Measurements from ENCODE around the gene PTH1R. TPM values are rescaled to one million over a fixed set of nuclear protein-coding genes. Genes with fewer than 3 reads are reported as not detected.

Gene PTH1R
- polyA plus RNA-seq, 1 of the 3 experiments (the other 2 are of a cell fraction), result 0.07 TPM

GRCh38 chr3:46907271-46907670, 29.8 kb downstream of the PTH1R start:
- no peaks in the 10 kb centered on the region for H4K20me1 ChIP-seq (ENCODE audit: insufficient read depth)
- H3K4me3 ChIP-seq (ENCODE audit: low read depth in 2 of 2, low read length in 1 of 2), result no peak overlapping the region
- no peak overlapping the region for H3K4me2 ChIP-seq
- no peak for DNase-seq
- ChIA-PET CTCF (interaction anchor here (1.2 to 31.0 kb wide), 3 partner anchors 12 to 34 kb away, joined by 4 to 480 read pairs (median 5); partner anchors contain the start of gene PTH1R), POLR2A (no interaction called here)
- H3F3A ChIP-seq (replicated peaks; ENCODE audit: insufficient read depth), result no peaks in the 10 kb centered on the region
- TF ChIP-seq MEF2A (IDR thresholded peaks at IDR 0.05; ENCODE audit: borderline replicate concordance, low read depth), result no peak
- no peak for TF ChIP-seq CTCF (IDR thresholded peaks at IDR 0.05)
- no peak for TF ChIP-seq FOXM1 (IDR thresholded peaks at IDR 0.05; ENCODE audit: low read depth)
- TF ChIP-seq USF1 (IDR thresholded peaks at IDR 0.05; ENCODE audit: borderline replicate concordance, low read depth), result no peak
- TF ChIP-seq TCF12 (IDR thresholded peaks at IDR 0.05), result no peak
- no peak for TF ChIP-seq FOSL2 (IDR thresholded peaks at IDR 0.05; ENCODE audit: borderline replicate concordance, low read depth)
- no peak for TF ChIP-seq CHD2 (IDR thresholded peaks at IDR 0.05; ENCODE audit: low read length, partially characterized antibody)
- no peak for TF ChIP-seq ZBTB33 (IDR thresholded peaks at IDR 0.05; ENCODE audit: borderline replicate concordance, low read depth)
- no peak for TF ChIP-seq NFIC (IDR thresholded peaks at IDR 0.05; ENCODE audit: borderline replicate concordance)
- no peak for TF ChIP-seq MAX (IDR thresholded peaks at IDR 0.05; ENCODE audit: low read depth)
- no peak for TF ChIP-seq ELF1 (IDR thresholded peaks at IDR 0.05)
- TF ChIP-seq YY1 (IDR thresholded peaks at IDR 0.05; ENCODE audit: low read depth), result no peak
- no peak for TF ChIP-seq GABPA (IDR thresholded peaks at IDR 0.05; ENCODE audit: low read depth)
- no peaks in the 10 kb centered on the region for H3K9me2 ChIP-seq
- no peak overlapping the region for H2AFZ ChIP-seq (ENCODE audit: low read depth)
- no peaks in the 10 kb centered on the region for H3K27me3 ChIP-seq (ENCODE audit: insufficient read depth)
- 77% methylated on average over 11 of the region's 12 CpGs for WGBS (ENCODE audit: low lambda C conversion rate)
- peaks cover 0 to 11% of the 10 kb centered on the region in 2 experiments; a peak in 1 of 4 replicates for H3K4me1 ChIP-seq (ENCODE audit: control insufficient read depth in 1 of 2, insufficient read depth in 2 of 2, low read depth in 1 of 2, low read length in 1 of 2)
- no peak overlapping the region for H3K27ac ChIP-seq (ENCODE audit: low read depth in 2 of 2, low read length in 1 of 2)
- H3K9me3 ChIP-seq, result no peaks in the 10 kb centered on the region
- H3K36me3 ChIP-seq (replicated peaks in 1 of 2; ENCODE audit: control insufficient read depth in 1 of 2, insufficient read depth in 2 of 2, low read length in 1 of 2), result no peaks in the 10 kb centered on the region
- no peaks in the 10 kb centered on the region for H3K79me2 ChIP-seq (ENCODE audit: insufficient read depth)
- no peak overlapping the region for H3K9ac ChIP-seq

- CTCF ChIA-PET, result interaction anchor here (2.3 to 2.6 kb wide), 4 partner anchors 13 to 198 kb away, joined by 11 to 70 read pairs (median 42); no protein-coding TSS in a partner anchor
- WGBS (ENCODE audit: low lambda C conversion rate), result 58% methylated on average over 1 of the region's 1 CpG
- TF ChIP-seq FOSL2 (IDR thresholded peaks at IDR 0.05; ENCODE audit: borderline replicate concordance, low read depth) (no peak), RAD21 (IDR thresholded peaks at IDR 0.05; ENCODE audit: low read length) (no peak), EP300 (IDR thresholded peaks at IDR 0.05; ENCODE audit: borderline replicate concordance in 1 of 2, low read depth in 1 of 2, low read length in 1 of 2) (no peak), SMC3 (IDR thresholded peaks at IDR 0.05; ENCODE audit: low read depth, low read length) (no peak), NFIC (IDR thresholded peaks at IDR 0.05; ENCODE audit: borderline replicate concordance) (no peak), FOXM1 (IDR thresholded peaks at IDR 0.05; ENCODE audit: low read depth) (no peak), CTCF (IDR thresholded peaks at IDR 0.05) (no peak), SIN3A (IDR thresholded peaks at IDR 0.05; ENCODE audit: borderline replicate concordance, low read depth, low read length) (no peak), USF1 (IDR thresholded peaks at IDR 0.05; ENCODE audit: borderline replicate concordance, low read depth) (no peak), CHD2 (IDR thresholded peaks at IDR 0.05; ENCODE audit: low read length, partially characterized antibody) (no peak), RCOR1 (IDR thresholded peaks at IDR 0.05; ENCODE audit: low read length) (no peak), POLR2AphosphoS5 (IDR thresholded peaks at IDR 0.05; ENCODE audit: low read depth, low read length) (no peak), FOXJ3 (CRISPR knock-in tag; IDR thresholded peaks at IDR 0.05) (no peak)
Observed at GRCh38 chr3:46907960-46908293, 30.4 kb downstream of the PTH1R start.

More at GRCh38 chr3:46907960-46908293, 30.4 kb downstream of the PTH1R start:
- Histone ChIP-seq H3K4me2 (no peak overlapping the region), H2AFZ (ENCODE audit: low read depth) (no peak overlapping the region), H3K9me2 (no peaks in the 10 kb centered on the region), H3K9ac (no peak overlapping the region), H3F3A (replicated peaks; ENCODE audit: insufficient read depth) (no peaks in the 10 kb centered on the region), H3K36me3 (replicated peaks in 1 of 2; ENCODE audit: control insufficient read depth in 1 of 2, insufficient read depth in 2 of 2, low read length in 1 of 2) (no peaks in the 10 kb centered on the region), H3K4me1 (ENCODE audit: control insufficient read depth in 1 of 2, insufficient read depth in 2 of 2, low read depth in 1 of 2, low read length in 1 of 2) (peaks cover 0 to 11% of the 10 kb centered on the region in 2 experiments; a peak in 1 of 4 replicates), H3K4me3 (ENCODE audit: low read depth in 2 of 2, low read length in 1 of 2) (no peak overlapping the region), H4K20me1 (ENCODE audit: insufficient read depth) (no peaks in the 10 kb centered on the region), H3K79me2 (ENCODE audit: insufficient read depth) (no peaks in the 10 kb centered on the region), H3K9me3 (no peaks in the 10 kb centered on the region), H3K27me3 (ENCODE audit: insufficient read depth) (no peaks in the 10 kb centered on the region), H3K27ac (ENCODE audit: low read depth in 2 of 2, low read length in 1 of 2) (no peak overlapping the region)
- POLR2A ChIA-PET, result no interaction called here
- DNase-seq, result no peak

All from SK-N-SH (cell line).